ENCODE results near the gene LGALS9.

DNA sequence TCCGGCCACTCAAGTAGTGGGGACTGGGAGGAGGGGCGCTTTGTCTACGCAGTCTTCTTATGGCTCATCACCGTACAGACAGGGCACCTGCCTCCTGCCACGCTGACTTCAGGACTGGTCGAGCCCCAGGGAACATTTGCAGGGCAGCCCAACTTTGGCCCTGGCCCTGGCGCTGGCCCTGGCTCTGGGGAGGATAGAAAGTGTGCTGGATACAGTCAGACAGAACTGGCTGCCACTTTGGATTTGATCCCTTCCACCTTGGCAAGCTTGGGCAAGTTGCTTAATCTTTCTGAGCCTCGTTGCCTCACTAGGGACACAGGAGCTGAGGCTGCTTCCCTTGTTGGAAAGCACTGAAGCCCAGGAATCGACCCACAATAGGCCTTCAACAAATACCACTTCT, 13.6 kb downstream of the LGALS9 start:
- TF ChIP-seq POLR2A (IDR thresholded peaks at IDR 0.05; ENCODE audit: low read length) (no peak), RNF2 (IDR thresholded peaks at IDR 0.05; ENCODE audit: borderline replicate concordance, low read depth) (no peak), EP300 (IDR thresholded peaks at IDR 0.05) (no peak), SMC3 (IDR thresholded peaks at IDR 0.05) (no peak), RAD21 (conservative IDR thresholded peaks at IDR 0.05 in 1 of 2, IDR thresholded peaks at IDR 0.05 in 1 of 2) (no peak), JUNB (IDR thresholded peaks at IDR 0.05) (no peak), RFX5 (IDR thresholded peaks at IDR 0.05) (no peak), ESRRA (IDR thresholded peaks at IDR 0.05; ENCODE audit: borderline replicate concordance, low read length) (no peak), CEBPB (IDR thresholded peaks at IDR 0.05) (no peak), EHMT2 (IDR thresholded peaks at IDR 0.05; ENCODE audit: low read depth) (no peak)
- TF ChIP-seq, protein P1, sequence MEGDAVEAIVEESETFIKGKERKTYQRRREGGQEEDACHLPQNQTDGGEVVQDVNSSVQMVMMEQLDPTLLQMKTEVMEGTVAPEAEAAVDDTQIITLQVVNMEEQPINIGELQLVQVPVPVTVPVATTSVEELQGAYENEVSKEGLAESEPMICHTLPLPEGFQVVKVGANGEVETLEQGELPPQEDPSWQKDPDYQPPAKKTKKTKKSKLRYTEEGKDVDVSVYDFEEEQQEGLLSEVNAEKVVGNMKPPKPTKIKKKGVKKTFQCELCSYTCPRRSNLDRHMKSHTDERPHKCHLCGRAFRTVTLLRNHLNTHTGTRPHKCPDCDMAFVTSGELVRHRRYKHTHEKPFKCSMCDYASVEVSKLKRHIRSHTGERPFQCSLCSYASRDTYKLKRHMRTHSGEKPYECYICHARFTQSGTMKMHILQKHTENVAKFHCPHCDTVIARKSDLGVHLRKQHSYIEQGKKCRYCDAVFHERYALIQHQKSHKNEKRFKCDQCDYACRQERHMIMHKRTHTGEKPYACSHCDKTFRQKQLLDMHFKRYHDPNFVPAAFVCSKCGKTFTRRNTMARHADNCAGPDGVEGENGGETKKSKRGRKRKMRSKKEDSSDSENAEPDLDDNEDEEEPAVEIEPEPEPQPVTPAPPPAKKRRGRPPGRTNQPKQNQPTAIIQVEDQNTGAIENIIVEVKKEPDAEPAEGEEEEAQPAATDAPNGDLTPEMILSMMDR (IDR thresholded peaks at IDR 0.05): no peak
- TF ChIP-seq, protein P2, sequence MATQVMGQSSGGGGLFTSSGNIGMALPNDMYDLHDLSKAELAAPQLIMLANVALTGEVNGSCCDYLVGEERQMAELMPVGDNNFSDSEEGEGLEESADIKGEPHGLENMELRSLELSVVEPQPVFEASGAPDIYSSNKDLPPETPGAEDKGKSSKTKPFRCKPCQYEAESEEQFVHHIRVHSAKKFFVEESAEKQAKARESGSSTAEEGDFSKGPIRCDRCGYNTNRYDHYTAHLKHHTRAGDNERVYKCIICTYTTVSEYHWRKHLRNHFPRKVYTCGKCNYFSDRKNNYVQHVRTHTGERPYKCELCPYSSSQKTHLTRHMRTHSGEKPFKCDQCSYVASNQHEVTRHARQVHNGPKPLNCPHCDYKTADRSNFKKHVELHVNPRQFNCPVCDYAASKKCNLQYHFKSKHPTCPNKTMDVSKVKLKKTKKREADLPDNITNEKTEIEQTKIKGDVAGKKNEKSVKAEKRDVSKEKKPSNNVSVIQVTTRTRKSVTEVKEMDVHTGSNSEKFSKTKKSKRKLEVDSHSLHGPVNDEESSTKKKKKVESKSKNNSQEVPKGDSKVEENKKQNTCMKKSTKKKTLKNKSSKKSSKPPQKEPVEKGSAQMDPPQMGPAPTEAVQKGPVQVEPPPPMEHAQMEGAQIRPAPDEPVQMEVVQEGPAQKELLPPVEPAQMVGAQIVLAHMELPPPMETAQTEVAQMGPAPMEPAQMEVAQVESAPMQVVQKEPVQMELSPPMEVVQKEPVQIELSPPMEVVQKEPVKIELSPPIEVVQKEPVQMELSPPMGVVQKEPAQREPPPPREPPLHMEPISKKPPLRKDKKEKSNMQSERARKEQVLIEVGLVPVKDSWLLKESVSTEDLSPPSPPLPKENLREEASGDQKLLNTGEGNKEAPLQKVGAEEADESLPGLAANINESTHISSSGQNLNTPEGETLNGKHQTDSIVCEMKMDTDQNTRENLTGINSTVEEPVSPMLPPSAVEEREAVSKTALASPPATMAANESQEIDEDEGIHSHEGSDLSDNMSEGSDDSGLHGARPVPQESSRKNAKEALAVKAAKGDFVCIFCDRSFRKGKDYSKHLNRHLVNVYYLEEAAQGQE (IDR thresholded peaks at IDR 0.05): no peak
- TF ChIP-seq, protein P3, sequence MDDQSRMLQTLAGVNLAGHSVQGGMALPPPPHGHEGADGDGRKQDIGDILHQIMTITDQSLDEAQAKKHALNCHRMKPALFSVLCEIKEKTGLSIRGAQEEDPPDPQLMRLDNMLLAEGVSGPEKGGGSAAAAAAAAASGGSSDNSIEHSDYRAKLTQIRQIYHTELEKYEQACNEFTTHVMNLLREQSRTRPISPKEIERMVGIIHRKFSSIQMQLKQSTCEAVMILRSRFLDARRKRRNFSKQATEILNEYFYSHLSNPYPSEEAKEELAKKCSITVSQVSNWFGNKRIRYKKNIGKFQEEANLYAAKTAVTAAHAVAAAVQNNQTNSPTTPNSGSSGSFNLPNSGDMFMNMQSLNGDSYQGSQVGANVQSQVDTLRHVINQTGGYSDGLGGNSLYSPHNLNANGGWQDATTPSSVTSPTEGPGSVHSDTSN (IDR thresholded peaks at IDR 0.05): no peak
